Skeletal muscle satellite cell (primary cell): ENCODE measurements around the gene DCC. TPM values are rescaled to one million over a fixed set of nuclear protein-coding genes. Genes with fewer than 3 reads are reported as not detected.

Experiments
- H3K27me3 ChIP-seq: 2 replicates; pipeline ENCODE4 v1.7.0; 2013; ENCODE audit warnings: low read length; ENCODE audit not compliant: control insufficient read depth, insufficient read depth
- H3K36me3 ChIP-seq: 2 replicates; pipeline ENCODE4 v1.7.0; 2013; ENCODE audit warnings: mild to moderate bottlenecking, control low read depth, low read length; ENCODE audit not compliant: insufficient read depth
- H3K4me1 ChIP-seq: 2 replicates; pipeline ENCODE4 v1.7.0; 2013; ENCODE audit warnings: low read length; ENCODE audit not compliant: control insufficient read depth, insufficient read depth
- H3K4me2 ChIP-seq: 2 replicates; pipeline ENCODE4 v1.7.0; 2013; ENCODE audit warnings: mild to moderate bottlenecking, low read length
- H3K4me3 ChIP-seq: 2 replicates; pipeline ENCODE4 v1.7.0; 2013; ENCODE audit warnings: low read length
- H3K9ac ChIP-seq: 2 replicates; pipeline ENCODE4 v1.7.0; 2013; ENCODE audit warnings: mild to moderate bottlenecking, low read depth, low read length, moderate library complexity
- H3K9me3 ChIP-seq: replicated peaks from 2 replicates; pipeline ENCODE4 v1.7.0; 2013; ENCODE audit warnings: mild to moderate bottlenecking, control low read depth, low read length
- total RNA-seq: library from RNA; depleted of rRNA; stranded (reverse); fragments of >200 nt; gene quantifications from 2 replicates; pipeline ENCODE4 v1.2.3, GENCODE V29; 2012; rRNA removed

Gene DCC
- 0.66 TPM in 1 of 2 replicates, not detected in the other for total RNA-seq

GRCh38 chr18:52339891-52340371 is at the start of gene DCC:
Gene DCC, plus strand, starts transcription at chr18:52340197. Its CDS starts 591 bp downstream, at chr18:52340788.
- Histone ChIP-seq H3K27me3 (peaks cover 4% of the 10 kb centered on the region), H3K4me1 (peaks cover 10% of the 10 kb centered on the region), H3K36me3 (no peaks in the 10 kb centered on the region), H3K9me3 (no peaks in the 10 kb centered on the region), H3K4me3 (peak within 1 kb of the TSS; percentile 50), H3K9ac (no peak within 1 kb of the TSS), H3K4me2 (peak within 1 kb of the TSS; percentile 62)

- no peak overlapping the region for H3K9ac ChIP-seq
- no peaks in the 10 kb centered on the region for H3K4me1 ChIP-seq
- H3K4me2 ChIP-seq: no peak overlapping the region
- H3K9me3 ChIP-seq: no peaks in the 10 kb centered on the region
- H3K4me3 ChIP-seq: no peak overlapping the region
- H3K36me3 ChIP-seq: no peaks in the 10 kb centered on the region
- no peaks in the 10 kb centered on the region for H3K27me3 ChIP-seq
Measured at GRCh38 chr18:52310651-52311050, 29.3 kb upstream of the DCC start.

- no peak overlapping the region for H3K4me2 ChIP-seq
- no peak overlapping the region for H3K4me3 ChIP-seq
- H3K9me3 ChIP-seq: no peaks in the 10 kb centered on the region
- H3K27me3 ChIP-seq: no peaks in the 10 kb centered on the region
- H3K9ac ChIP-seq: no peak overlapping the region
- no peaks in the 10 kb centered on the region for H3K4me1 ChIP-seq
- no peaks in the 10 kb centered on the region for H3K36me3 ChIP-seq
Measured at GRCh38 chr18:52311331-52311730, 28.7 kb upstream of the DCC start.

- no peaks in the 10 kb centered on the region for H3K36me3 ChIP-seq
- H3K27me3 ChIP-seq: no peaks in the 10 kb centered on the region
- H3K4me1 ChIP-seq: no peaks in the 10 kb centered on the region
- H3K4me3 ChIP-seq: no peak overlapping the region
- H3K9me3 ChIP-seq: no peaks in the 10 kb centered on the region
- H3K4me2 ChIP-seq: no peak overlapping the region
- no peak overlapping the region for H3K9ac ChIP-seq
Measured at GRCh38 chr18:52312346-52312745, 27.7 kb upstream of the DCC start.

- no peaks in the 10 kb centered on the region for H3K9me3 ChIP-seq
- no peaks in the 10 kb centered on the region for H3K27me3 ChIP-seq
- H3K4me3 ChIP-seq: no peak overlapping the region
- no peaks in the 10 kb centered on the region for H3K4me1 ChIP-seq
- no peaks in the 10 kb centered on the region for H3K36me3 ChIP-seq
- H3K4me2 ChIP-seq: no peak overlapping the region
- no peak overlapping the region for H3K9ac ChIP-seq
Measured at GRCh38 chr18:52313213-52313612, 26.8 kb upstream of the DCC start.

GRCh38 chr18:52319424-52319983 is 20.5 kb upstream of the DCC start:
- H3K9ac ChIP-seq: no peak overlapping the region
- H3K36me3 ChIP-seq: no peaks in the 10 kb centered on the region
- no peak overlapping the region for H3K4me2 ChIP-seq
- no peak overlapping the region for H3K4me3 ChIP-seq
- no peaks in the 10 kb centered on the region for H3K27me3 ChIP-seq
- H3K4me1 ChIP-seq: no peaks in the 10 kb centered on the region
- H3K9me3 ChIP-seq: peaks cover 2% of the 10 kb centered on the region

GRCh38 chr18:52322307-52322706 is 17.7 kb upstream of the DCC start:
- H3K9me3 ChIP-seq: peaks cover 2% of the 10 kb centered on the region
- no peaks in the 10 kb centered on the region for H3K27me3 ChIP-seq
- H3K4me2 ChIP-seq: no peak overlapping the region
- no peaks in the 10 kb centered on the region for H3K4me1 ChIP-seq
- no peak overlapping the region for H3K9ac ChIP-seq
- H3K36me3 ChIP-seq: no peaks in the 10 kb centered on the region
- H3K4me3 ChIP-seq: no peak overlapping the region

GRCh38 chr18:52323802-52324201 is 16.2 kb upstream of the DCC start:
- Histone ChIP-seq H3K9ac (no peak overlapping the region), H3K27me3 (no peaks in the 10 kb centered on the region), H3K9me3 (peaks cover 2% of the 10 kb centered on the region), H3K4me2 (no peak overlapping the region), H3K36me3 (no peaks in the 10 kb centered on the region), H3K4me1 (no peaks in the 10 kb centered on the region), H3K4me3 (no peak overlapping the region)

GRCh38 chr18:52325997-52326396 is 14.0 kb upstream of the DCC start:
- Histone ChIP-seq H3K27me3 (no peaks in the 10 kb centered on the region), H3K36me3 (no peaks in the 10 kb centered on the region)

GRCh38 chr18:52333860-52334259 is 6.1 kb upstream of the DCC start:
- no peak overlapping the region for H3K9ac ChIP-seq
- no peak overlapping the region for H3K4me3 ChIP-seq
- no peaks in the 10 kb centered on the region for H3K27me3 ChIP-seq
- no peak overlapping the region for H3K4me2 ChIP-seq
- H3K4me1 ChIP-seq: peaks cover 6% of the 10 kb centered on the region
- no peaks in the 10 kb centered on the region for H3K36me3 ChIP-seq
- no peaks in the 10 kb centered on the region for H3K9me3 ChIP-seq

More at GRCh38 chr18:52325997-52326396, 14.0 kb upstream of the DCC start:
- H3K9me3 ChIP-seq: peaks cover under 1% of the 10 kb centered on the region
- no peak overlapping the region for H3K9ac ChIP-seq
- no peak overlapping the region for H3K4me2 ChIP-seq
- H3K4me1 ChIP-seq: no peaks in the 10 kb centered on the region
- H3K4me3 ChIP-seq: no peak overlapping the region

- Histone ChIP-seq H3K9me3 (no peaks in the 10 kb centered on the region), H3K36me3 (no peaks in the 10 kb centered on the region), H3K27me3 (no peaks in the 10 kb centered on the region), H3K4me3 (no peak overlapping the region), H3K4me2 (no peak overlapping the region), H3K9ac (no peak overlapping the region), H3K4me1 (peaks cover 6% of the 10 kb centered on the region)
Measured at GRCh38 chr18:52334307-52334706, 5.7 kb upstream of the DCC start.

- no peak overlapping the region for H3K9ac ChIP-seq
- no peaks in the 10 kb centered on the region for H3K36me3 ChIP-seq
- no peaks in the 10 kb centered on the region for H3K9me3 ChIP-seq
- no peak overlapping the region for H3K4me2 ChIP-seq
- H3K4me3 ChIP-seq: no peak overlapping the region
- peaks cover 6% of the 10 kb centered on the region for H3K4me1 ChIP-seq
- no peaks in the 10 kb centered on the region for H3K27me3 ChIP-seq
Measured at GRCh38 chr18:52334896-52335295, 5.1 kb upstream of the DCC start.
